Neutrophil (primary cell): ENCODE measurements around the gene SRF.
A peak's percentile ranks its signal among the peaks of the same experiment; 100 is the strongest.

Source experiments
- H3K27ac ChIP-seq: fragments of 200-600 bp; sonication (generic); 2 replicates; pipeline ENCODE4 v1.5.1; 2016; ENCODE audit warnings: mild to moderate bottlenecking, moderate library complexity
- H3K27me3 ChIP-seq: fragments of 200-600 bp; sonication (generic); 2 replicates; pipeline ENCODE4 v1.6.0; 2016; ENCODE audit warnings: mild to moderate bottlenecking
- H3K36me3 ChIP-seq: fragments of 200-600 bp; sonication (generic); 2 replicates; pipeline ENCODE4 v1.5.1; 2017
- H3K4me1 ChIP-seq, 2 experiments: fragments of 200-600 bp in 1 of 2; sonication (generic) in 1 of 2; 1 replicate in 1 of 2; 2 replicates in 1 of 2; pipeline versions ENCODE4 v1.5.1 to v1.6.1; 2013 to 2016; ENCODE audit warnings: low read depth in 1 of 2, low read length in 1 of 2, mild to moderate bottlenecking in 1 of 2, moderate library complexity in 1 of 2; ENCODE audit not compliant: control insufficient read depth in 1 of 2, insufficient read depth in 1 of 2
- H3K4me3 ChIP-seq, 2 experiments: fragments of 200-600 bp in 1 of 2; sonication (generic) in 1 of 2; 1 replicate in 1 of 2; 2 replicates in 1 of 2; pipeline ENCODE4 v1.5.1; 2013 to 2016; ENCODE audit warnings: low read depth in 1 of 2, low read length in 1 of 2, mild to moderate bottlenecking in 1 of 2, moderate library complexity in 1 of 2
- H3K9me3 ChIP-seq: fragments of 200-600 bp; sonication (generic); 2 replicates; pipeline ENCODE4 v1.5.1; 2016
- TF ChIP-seq, protein P1 (sequence below): fragments of 200-600 bp; sonication (generic); IDR thresholded peaks from 2 replicates; pipeline ENCODE4 v1.5.1; 2016; ENCODE audit warnings: antibody characterized with exemption

The SRF gene

DNA sequence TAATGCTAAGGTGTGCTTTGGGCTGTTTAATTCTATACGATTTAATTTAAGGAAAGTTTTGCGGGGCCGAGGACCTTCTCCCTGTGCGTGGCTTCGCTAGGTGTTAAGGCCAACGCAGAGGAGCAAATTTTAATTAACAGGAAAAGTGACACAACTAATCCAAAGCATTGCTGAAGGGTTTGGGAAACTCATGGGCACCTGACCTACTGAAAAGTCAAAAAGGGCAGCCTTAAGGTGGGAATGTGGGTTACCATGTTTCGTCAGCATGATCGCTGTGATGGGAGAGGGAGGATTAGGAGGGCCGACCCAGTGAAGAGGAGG is 10.5 kb downstream of the SRF start:
- no peaks in the 10 kb centered on the region for H3K9me3 ChIP-seq
- H3K27me3 ChIP-seq: no peaks in the 10 kb centered on the region
- H3K36me3 ChIP-seq: peaks cover 44% of the 10 kb centered on the region
- H3K27ac ChIP-seq: peak overlapping the region; percentile 79
- H3K4me3 ChIP-seq: peak overlapping the region; percentile 69
- peaks cover 23 to 27% of the 10 kb centered on the region in 2 experiments for H3K4me1 ChIP-seq
- TF ChIP-seq, protein P1, sequence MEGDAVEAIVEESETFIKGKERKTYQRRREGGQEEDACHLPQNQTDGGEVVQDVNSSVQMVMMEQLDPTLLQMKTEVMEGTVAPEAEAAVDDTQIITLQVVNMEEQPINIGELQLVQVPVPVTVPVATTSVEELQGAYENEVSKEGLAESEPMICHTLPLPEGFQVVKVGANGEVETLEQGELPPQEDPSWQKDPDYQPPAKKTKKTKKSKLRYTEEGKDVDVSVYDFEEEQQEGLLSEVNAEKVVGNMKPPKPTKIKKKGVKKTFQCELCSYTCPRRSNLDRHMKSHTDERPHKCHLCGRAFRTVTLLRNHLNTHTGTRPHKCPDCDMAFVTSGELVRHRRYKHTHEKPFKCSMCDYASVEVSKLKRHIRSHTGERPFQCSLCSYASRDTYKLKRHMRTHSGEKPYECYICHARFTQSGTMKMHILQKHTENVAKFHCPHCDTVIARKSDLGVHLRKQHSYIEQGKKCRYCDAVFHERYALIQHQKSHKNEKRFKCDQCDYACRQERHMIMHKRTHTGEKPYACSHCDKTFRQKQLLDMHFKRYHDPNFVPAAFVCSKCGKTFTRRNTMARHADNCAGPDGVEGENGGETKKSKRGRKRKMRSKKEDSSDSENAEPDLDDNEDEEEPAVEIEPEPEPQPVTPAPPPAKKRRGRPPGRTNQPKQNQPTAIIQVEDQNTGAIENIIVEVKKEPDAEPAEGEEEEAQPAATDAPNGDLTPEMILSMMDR: no peak

DNA sequence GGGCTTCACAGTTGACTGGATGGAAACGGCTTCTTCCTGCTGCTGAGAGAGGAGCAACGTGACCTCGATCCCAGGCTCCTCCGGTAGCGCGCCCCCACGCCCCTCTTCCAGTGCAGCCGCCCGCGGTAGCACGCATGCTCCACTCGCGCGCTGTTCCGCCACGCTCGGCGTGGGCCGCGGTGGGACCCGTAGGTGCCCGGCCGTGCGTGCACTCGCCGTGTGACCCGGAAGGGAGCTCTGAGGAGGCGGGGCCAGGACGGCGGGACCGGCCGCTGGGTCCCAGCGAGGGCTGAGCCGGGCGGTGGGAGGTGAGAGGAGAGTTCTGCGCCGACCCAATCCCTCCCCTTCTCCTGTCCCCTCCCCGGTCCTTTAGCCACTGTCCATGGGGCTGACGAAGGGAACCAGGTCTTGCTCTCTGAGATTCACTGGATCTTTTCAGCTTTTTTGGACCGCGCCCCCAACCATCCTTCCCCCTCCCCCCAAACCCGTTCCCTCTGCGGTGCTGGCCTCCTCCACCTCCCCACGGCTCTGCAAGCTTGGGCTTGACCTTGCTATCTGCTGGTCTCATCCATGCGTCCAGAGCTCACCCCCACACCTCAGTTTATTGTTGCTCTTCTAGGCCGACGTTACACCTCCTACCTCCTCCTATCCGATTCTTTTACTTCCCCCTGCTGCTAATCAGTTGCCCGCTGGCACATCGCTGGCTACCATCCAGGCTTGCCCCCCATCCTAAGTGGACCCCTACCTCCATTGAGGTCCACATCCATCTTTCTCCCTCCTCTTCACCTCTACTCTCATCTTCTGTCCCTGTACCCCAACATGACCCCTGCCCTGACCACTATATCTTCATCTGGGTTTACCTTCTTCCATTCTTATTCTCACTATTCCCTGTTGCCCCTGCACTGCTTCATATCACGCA is 11.1 kb downstream of the SRF start, which contains the start of gene CUL9:
TSS of gene CUL9 (plus strand) at position 255 of the 919 bp plus-strand sequence. CDS start 2,115 bp downstream, outside the sequence.
- Histone ChIP-seq H3K36me3 (peaks cover 49% of the 10 kb centered on the region), H3K4me3 (peak within 1 kb of the TSS; percentile 69), H3K4me1 (peaks cover 20 to 24% of the 10 kb centered on the region in 2 experiments), H3K9me3 (no peaks in the 10 kb centered on the region), H3K27ac (peak within 1 kb of the TSS; percentile 79), H3K27me3 (no peaks in the 10 kb centered on the region)
- TF ChIP-seq, protein P1: peak; percentile 2

DNA sequence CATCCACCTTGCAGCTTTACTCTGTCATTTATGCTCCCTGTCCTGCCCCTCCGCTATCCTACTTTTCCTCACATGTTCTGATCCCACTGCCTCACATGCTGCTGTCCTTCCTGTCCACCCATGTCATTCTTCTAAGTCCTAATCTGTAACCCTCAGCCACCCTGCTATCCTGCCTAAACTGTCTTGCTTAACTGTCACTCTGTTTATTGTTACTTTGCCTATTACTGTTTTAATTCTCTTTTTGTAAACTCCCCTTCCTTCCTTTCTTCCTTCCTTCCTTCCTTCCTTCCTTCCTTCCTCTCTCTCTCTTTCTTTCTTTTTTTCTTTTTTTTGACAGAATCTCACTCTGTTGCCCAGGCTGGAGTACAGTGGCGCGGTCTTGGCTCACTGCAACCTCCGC is 12.4 kb downstream of the SRF start:
- Histone ChIP-seq H3K4me1 (peaks cover 20 to 24% of the 10 kb centered on the region in 2 experiments), H3K36me3 (peaks cover 56% of the 10 kb centered on the region), H3K27ac (peak overlapping the region; percentile 79), H3K27me3 (no peaks in the 10 kb centered on the region), H3K9me3 (no peaks in the 10 kb centered on the region), H3K4me3 (peak overlapping the region in 1 of 2 experiments; percentile 69)
- TF ChIP-seq, protein P1: no peak

DNA sequence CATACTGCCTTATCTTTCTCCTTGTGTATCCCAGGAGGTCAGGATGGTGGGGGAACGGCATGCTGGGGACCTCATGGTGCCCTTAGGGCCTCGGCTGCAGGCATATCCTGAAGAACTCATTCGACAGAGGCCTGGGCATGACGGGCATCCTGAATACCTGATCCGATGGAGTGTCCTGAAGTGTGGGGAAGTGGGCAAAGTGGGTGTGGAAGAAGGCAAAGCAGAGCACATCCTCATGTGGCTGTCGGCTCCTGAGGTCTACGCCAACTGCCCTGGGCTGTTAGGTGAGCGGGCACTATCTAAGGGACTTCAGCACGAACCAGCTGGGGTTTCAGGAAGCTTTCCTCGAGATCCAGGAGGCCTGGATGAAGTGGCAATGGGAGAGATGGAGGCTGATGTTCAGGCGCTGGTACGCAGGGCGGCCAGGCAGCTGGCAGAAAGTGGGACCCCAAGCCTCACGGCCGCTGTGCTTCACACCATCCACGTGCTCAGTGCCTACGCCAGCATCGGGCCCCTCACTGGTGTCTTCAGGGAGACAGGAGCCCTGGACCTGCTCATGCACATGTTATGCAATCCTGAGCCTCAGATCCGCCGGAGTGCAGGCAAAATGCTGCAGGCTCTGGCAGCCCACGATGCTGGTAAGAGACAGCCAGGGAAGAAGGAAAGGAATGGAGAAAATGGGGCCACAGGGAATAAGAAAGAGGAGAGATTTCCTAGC is 13.4 kb downstream of the SRF start:
- Histone ChIP-seq H3K4me1 (peaks cover 20 to 24% of the 10 kb centered on the region in 2 experiments), H3K27ac (no peak overlapping the region), H3K36me3 (peaks cover 54% of the 10 kb centered on the region), H3K27me3 (no peaks in the 10 kb centered on the region), H3K9me3 (no peaks in the 10 kb centered on the region), H3K4me3 (no peak overlapping the region)
- TF ChIP-seq, protein P1: no peak

DNA sequence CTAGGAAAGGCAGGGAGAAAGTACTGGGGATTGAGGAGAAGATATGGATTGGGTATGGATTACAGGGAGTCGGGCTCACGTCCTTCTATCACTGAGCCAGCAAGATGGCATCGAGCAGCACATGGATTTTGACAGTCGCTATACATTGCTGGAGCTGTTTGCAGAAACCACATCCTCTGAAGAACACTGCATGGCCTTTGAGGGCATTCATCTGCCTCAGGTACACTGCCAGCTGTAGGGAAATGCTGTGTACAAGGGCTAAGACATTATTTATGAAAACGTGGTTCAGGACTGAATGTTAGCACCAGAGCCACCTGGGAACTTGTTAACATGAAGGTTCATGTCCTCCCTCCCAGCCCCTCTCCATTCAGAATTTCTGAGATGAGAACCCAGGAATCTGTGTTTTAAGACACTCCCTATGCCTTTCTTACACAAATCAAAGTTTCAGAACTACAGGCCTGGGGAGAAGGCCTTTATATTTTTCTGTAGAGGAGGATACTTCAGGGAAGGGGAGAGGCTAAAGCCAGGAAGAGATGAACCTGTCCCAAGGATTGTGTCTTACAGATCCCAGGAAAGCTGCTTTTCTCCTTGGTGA is 14.4 kb downstream of the SRF start:
- Histone ChIP-seq H3K4me1 (peaks cover 20 to 24% of the 10 kb centered on the region in 2 experiments), H3K36me3 (peaks cover 48% of the 10 kb centered on the region), H3K4me3 (no peak overlapping the region), H3K27ac (no peak overlapping the region), H3K9me3 (no peaks in the 10 kb centered on the region), H3K27me3 (no peaks in the 10 kb centered on the region)
- TF ChIP-seq, protein P1: no peak
